Measurements from ENCODE around the gene TTC4.

GRCh38 chr1:54703471-54703870 lies 12.2 kb upstream of the TTC4 start:
- TF ChIP-seq POLR2AphosphoS5 (IDR thresholded peaks at IDR 0.05; ENCODE audit: borderline replicate concordance, low read depth, low read length) = no peak
- no peak for TF ChIP-seq EZH2 (IDR thresholded peaks at IDR 0.05)
